PC-9 (cell line): ENCODE results near the gene ENTPD5. TPM values are rescaled to one million over a fixed set of nuclear protein-coding genes. Genes with fewer than 3 reads are reported as not detected.

Source experiments
- BruUV-seq: library from RNA; stranded (reverse); fragments of 400-500 nt; replicated peaks from 2 replicates; lab custom pipeline; 2021; lab: Mats Ljungman, UMichigan
- CTCF ChIA-PET: fragments of 300-600 bp; sonication (Branson Sonifier 250); formaldehyde crosslinking; loops from one replicate; lab custom pipeline; 2022; ENCODE audit warnings: antibody characterized with exemption; lab: Charles Lee
- POLR2A ChIA-PET: fragments of 300-600 bp; sonication (Branson Sonifier 250); formaldehyde crosslinking; loops from one replicate; lab custom pipeline; 2022; ENCODE audit warnings: antibody characterized with exemption; ENCODE audit not compliant: unreplicated experiment; lab: Charles Lee
- DNase-seq, 2 experiments: peaks; one replicate each; pipeline versions ENCODE4 v3.0.0 to v3.0.0-alpha.2; 2015 to 2022; ENCODE audit warnings: mixed read lengths in 1 of 2
- H2AFZ ChIP-seq: fragments of 200-600 bp; sonication (generic); 2 replicates; pipeline ENCODE4 v1.8.1; 2017; ENCODE audit warnings: antibody characterized with exemption
- H3F3A ChIP-seq: fragments of 200-600 bp; sonication (generic); 2 replicates; pipeline ENCODE4 v1.8.1; 2017; ENCODE audit warnings: antibody characterized with exemption, mild to moderate bottlenecking, low read depth; ENCODE audit not compliant: insufficient read depth
- H3K27ac ChIP-seq: fragments of 200-600 bp; sonication (generic); 2 replicates; pipeline ENCODE4 v1.6.1; 2016; ENCODE audit warnings: mixed run types
- H3K27me3 ChIP-seq: fragments of 200-600 bp; sonication (generic); 2 replicates; pipeline ENCODE4 v1.6.1; 2016; ENCODE audit warnings: low read depth, mixed run types; ENCODE audit not compliant: insufficient read depth
- H3K36me3 ChIP-seq: fragments of 200-600 bp; sonication (generic); 2 replicates; pipeline ENCODE4 v1.6.1; 2016; ENCODE audit warnings: low read depth, mixed run types
- H3K4me1 ChIP-seq: fragments of 200-600 bp; sonication (generic); replicated peaks from 2 replicates; pipeline ENCODE4 v1.6.1; 2016; ENCODE audit warnings: mixed run types; ENCODE audit not compliant: insufficient read depth
- H3K4me2 ChIP-seq: fragments of 200-600 bp; sonication (generic); 2 replicates; pipeline ENCODE4 v1.6.1; 2017; ENCODE audit warnings: mixed run types
- H3K4me3 ChIP-seq: fragments of 200-600 bp; sonication (generic); 2 replicates; pipeline ENCODE4 v1.6.1; 2016; ENCODE audit warnings: mixed run types
- H3K79me2 ChIP-seq: fragments of 200-600 bp; sonication (generic); 2 replicates; pipeline ENCODE4 v1.6.1; 2017; ENCODE audit warnings: low read depth, mixed run types
- H3K9me2 ChIP-seq: fragments of 200-600 bp; sonication (generic); 2 replicates; pipeline ENCODE4 v1.8.1; 2017; ENCODE audit warnings: mild to moderate bottlenecking; ENCODE audit not compliant: insufficient read depth
- H3K9me3 ChIP-seq: fragments of 200-600 bp; sonication (generic); 2 replicates; pipeline ENCODE4 v1.8.1; 2016; ENCODE audit warnings: low read depth; ENCODE audit not compliant: insufficient read depth
- H4K20me1 ChIP-seq: fragments of 200-600 bp; sonication (generic); 2 replicates; pipeline ENCODE4 v1.8.1; 2017; ENCODE audit not compliant: insufficient read depth
- CTCF ChIP-seq: fragments of 200-600 bp; sonication (generic); conservative IDR thresholded peaks from 2 replicates; pipeline ENCODE4 v1.6.1; 2017; ENCODE audit warnings: mixed run types, antibody characterized with exemption, mild to moderate bottlenecking, moderate library complexity
- EZH2 ChIP-seq: fragments of 200-600 bp; sonication (generic); IDR thresholded peaks from 2 replicates; pipeline ENCODE4 v1.8.0; 2017; ENCODE audit warnings: antibody characterized with exemption, low read depth
- intact Hi-C: fragments of 100-400 bp; cut with micrococcal nuclease; formaldehyde crosslinking; loops from one replicate; pipeline ENCODE4 v1.10.0; 2022; ENCODE audit not compliant: unreplicated experiment
- total RNA-seq: library from RNA; stranded (reverse); gene quantifications from 2 replicates; pipeline ENCODE4 v1.2.3, GENCODE V29; 2021

The ENTPD5 gene
- total RNA-seq, 1 experiment from 2014 or later = 12.3 TPM

GRCh38 chr14:73953731-73954130 is 65.4 kb downstream of the ENTPD5 start:
- H3K9me2 ChIP-seq = no peaks in the 10 kb centered on the region
- H3K4me1 ChIP-seq = peaks cover 6% of the 10 kb centered on the region; the same call in 1 of the 2 replicates
- H3K4me2 ChIP-seq = no peak overlapping the region
- BruUV-seq = no TSS peak
- peaks cover 14% of the 10 kb centered on the region; the same call in 1 of the 2 replicates for H3K79me2 ChIP-seq
- POLR2A ChIA-PET = interaction anchor here (0.6 kb wide), 1 partner anchor 15 kb away, joined by 4 read pairs; no protein-coding TSS in a partner anchor
- H3K27ac ChIP-seq = no peak overlapping the region
- H4K20me1 ChIP-seq = no peaks in the 10 kb centered on the region
- no peak overlapping the region for H2AFZ ChIP-seq
- intact Hi-C loops = no loop called here
- no peaks in the 10 kb centered on the region for H3K27me3 ChIP-seq
- H3K9me3 ChIP-seq = no peaks in the 10 kb centered on the region
- H3K36me3 ChIP-seq = no peaks in the 10 kb centered on the region; the same call in 1 of the 2 replicates
- TF ChIP-seq CTCF (no peak), EZH2 (no peak)
- H3K4me3 ChIP-seq = no peak overlapping the region
- peaks cover 20% of the 10 kb centered on the region for H3F3A ChIP-seq
- no peak for DNase-seq
- CTCF ChIA-PET = no interaction called here

DNA sequence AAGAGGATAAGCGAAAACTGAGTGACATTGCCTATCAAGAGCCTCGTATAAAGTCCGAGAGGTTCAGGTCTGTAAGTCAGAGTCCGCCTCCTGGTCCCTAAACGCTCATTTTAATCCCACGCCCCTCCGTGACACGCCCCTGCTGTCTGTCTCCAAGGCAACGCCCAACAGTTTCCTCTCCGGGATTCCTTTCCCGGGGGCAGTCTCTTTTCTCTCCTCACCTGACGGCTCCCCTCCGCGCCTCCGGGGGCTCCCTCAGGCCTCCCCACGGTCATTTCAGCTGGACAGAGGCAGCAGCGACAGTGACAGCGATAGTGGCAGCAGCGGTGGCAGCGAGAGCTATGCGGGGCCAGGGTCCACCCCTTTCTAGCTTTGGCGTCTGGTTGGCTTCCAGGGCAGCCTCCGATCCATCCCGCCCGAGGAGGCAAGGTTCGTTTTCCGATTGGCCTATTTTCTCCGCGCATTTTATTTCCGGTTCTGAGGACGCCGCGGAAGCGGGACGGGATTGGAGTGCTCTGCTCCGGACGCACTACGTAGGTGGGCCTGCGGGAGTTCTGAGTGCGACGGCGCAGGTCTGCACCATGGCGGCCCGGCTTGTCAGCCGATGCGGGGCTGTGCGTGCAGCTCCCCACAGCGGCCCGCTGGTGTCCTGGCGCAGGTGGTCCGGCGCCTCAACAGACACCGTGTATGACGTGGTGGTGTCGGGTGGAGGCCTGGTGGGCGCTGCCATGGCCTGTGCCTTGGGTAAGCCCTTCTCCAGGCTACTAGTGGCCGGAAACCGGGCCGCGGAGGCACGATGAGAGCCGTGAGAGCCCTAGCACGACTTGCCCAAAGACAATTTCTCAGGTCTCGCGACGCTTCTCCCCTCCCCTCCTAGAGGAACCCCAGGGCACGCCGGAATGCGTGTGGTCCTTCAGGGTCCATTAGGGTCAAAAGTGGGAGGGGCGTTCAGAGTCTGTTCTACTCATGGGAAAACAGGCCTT is 69.0 kb downstream of the ENTPD5 start, which contains the start of the genes COQ6 and FAM161B:
COQ6 (plus strand) TSS at position 551 of the 983 bp plus-strand sequence; CDS start at position 582, 31 bp downstream.
FAM161B (minus strand) TSS at position 343 of the 983 bp plus-strand sequence; CDS start at position 275, 68 bp downstream.
- peak; percentile 95 to 96 for DNase-seq
- intact Hi-C loops = loop anchor here (1.0 to 2.0 kb wide), 3 partner anchors 69 to 209 kb away; partner anchors contain the start of genes BBOF1, ENTPD5 and PTGR2
- H3K9me3 ChIP-seq = no peaks in the 10 kb centered on the region
- peak within 1 kb of the TSS; percentile 89 for H2AFZ ChIP-seq
- ChIA-PET CTCF (interaction anchor here (0.5 kb wide), 1 partner anchor 814 kb away, joined by 28 read pairs; the partner anchor contains the start of gene PSEN1), POLR2A (interaction anchor here (0.6 to 0.7 kb wide), 4 partner anchors 14 to 764 kb away, joined by 3 to 7 read pairs (median 4); no protein-coding TSS in a partner anchor)
- H3F3A ChIP-seq = peaks cover 20% of the 10 kb centered on the region
- H3K36me3 ChIP-seq = no peaks in the 10 kb centered on the region
- no peaks in the 10 kb centered on the region for H4K20me1 ChIP-seq
- H3K79me2 ChIP-seq = peaks cover 14% of the 10 kb centered on the region; the same call in 1 of the 2 replicates
- TF ChIP-seq CTCF = no peak
- H3K4me1 ChIP-seq = peaks cover 6% of the 10 kb centered on the region; the same call in 1 of the 2 replicates
- peak within 1 kb of the TSS; percentile 83 for H3K4me3 ChIP-seq
- no TSS peak for BruUV-seq
- peak within 1 kb of the TSS; percentile 72 for H3K4me2 ChIP-seq
- H3K27me3 ChIP-seq = no peaks in the 10 kb centered on the region
- no peaks in the 10 kb centered on the region for H3K9me2 ChIP-seq
- H3K27ac ChIP-seq = peak within 1 kb of the TSS; percentile 69

GRCh38 chr14:73945159-73945670 is 73.9 kb downstream of the ENTPD5 start:
- Histone ChIP-seq H3K4me2 (no peak overlapping the region), H3F3A (peaks cover 18% of the 10 kb centered on the region), H3K9me2 (no peaks in the 10 kb centered on the region), H3K79me2 (no peaks in the 10 kb centered on the region), H3K9me3 (no peaks in the 10 kb centered on the region), H3K27ac (no peak overlapping the region), H3K27me3 (no peaks in the 10 kb centered on the region), H3K4me3 (no peak overlapping the region), H3K36me3 (no peaks in the 10 kb centered on the region), H4K20me1 (no peaks in the 10 kb centered on the region), H2AFZ (no peak overlapping the region), H3K4me1 (no peaks in the 10 kb centered on the region)
- no TSS peak for BruUV-seq
- ChIA-PET CTCF (no interaction called here), POLR2A (no interaction called here)
- TF ChIP-seq EZH2 = no peak
- no peak for TF ChIP-seq CTCF
- intact Hi-C loops = no loop called here
- no peak for DNase-seq
